HepG2 (cell line): ENCODE measurements around the gene NEURL4. TPM values are rescaled to one million over a fixed set of nuclear protein-coding genes. Genes with fewer than 3 reads are reported as not detected.

Source experiments
- EHMT2 ChIP-seq: fragments of 200-600 bp; sonication (generic); IDR thresholded peaks from 2 replicates; pipeline ENCODE4 v1.7.0; 2017; ENCODE audit warnings: antibody characterized with exemption, low read depth, low read length, borderline replicate concordance
- EZH2 ChIP-seq: conservative IDR thresholded peaks from 2 replicates; pipeline ENCODE4 v1.6.1; 2012; ENCODE audit warnings: mild to moderate bottlenecking, low read depth, low read length, moderate library complexity
- FOXM1 ChIP-seq: sonication (generic); formaldehyde crosslinking; IDR thresholded peaks from 2 replicates; pipeline ENCODE4 v1.5.0; 2020; ENCODE audit warnings: missing genetic modification reagents
- HNRNPL ChIP-seq: fragments of 200-400 bp; formaldehyde crosslinking; IDR thresholded peaks from 2 replicates; pipeline ENCODE4 v1.6.1; 2017; ENCODE audit warnings: mild to moderate bottlenecking, low read depth, low read length
- JUND ChIP-seq: sonication (generic); formaldehyde crosslinking; IDR thresholded peaks from 2 replicates; pipeline ENCODE4 v1.8.0; 2022; ENCODE audit warnings: mild to moderate bottlenecking, missing genetic modification reagents
- NAIF1 ChIP-seq: sonication (generic); formaldehyde crosslinking; IDR thresholded peaks from 2 replicates; pipeline ENCODE4 v1.5.0; 2020; ENCODE audit warnings: mild to moderate bottlenecking, missing genetic modification reagents, borderline replicate concordance
- SMARCE1 ChIP-seq: fragments of 450-650 bp; IDR thresholded peaks from 2 replicates; pipeline ENCODE4 v1.6.1; 2017; ENCODE audit warnings: borderline replicate concordance
- SOX5 ChIP-seq: IDR thresholded peaks from 2 replicates; pipeline ENCODE4 v1.6.1; 2016; ENCODE audit warnings: borderline replicate concordance
- STAG1 ChIP-seq: sonication (generic); formaldehyde crosslinking; IDR thresholded peaks from 2 replicates; pipeline ENCODE4 v1.4.0; 2020; ENCODE audit warnings: missing genetic modification reagents
- ZFP62 ChIP-seq: sonication (generic); formaldehyde crosslinking; IDR thresholded peaks from 2 replicates; pipeline ENCODE4 v1.4.0; 2020; ENCODE audit warnings: missing genetic modification reagents
- ZFY ChIP-seq: sonication (generic); formaldehyde crosslinking; IDR thresholded peaks from 2 replicates; pipeline ENCODE4 v1.4.0; 2020; ENCODE audit warnings: missing genetic modification reagents
- ZNF460 ChIP-seq: sonication (generic); formaldehyde crosslinking; IDR thresholded peaks from 2 replicates; pipeline ENCODE4 v1.5.1; 2020; ENCODE audit warnings: missing genetic modification reagents, mild to moderate bottlenecking, borderline replicate concordance
- ZNF546 ChIP-seq: sonication (generic); formaldehyde crosslinking; conservative IDR thresholded peaks from 2 replicates; pipeline ENCODE4 v1.8.1; 2023; ENCODE audit warnings: mild to moderate bottlenecking, missing genetic modification reagents
- ZNF547 ChIP-seq: sonication (generic); formaldehyde crosslinking; IDR thresholded peaks from 2 replicates; pipeline ENCODE4 v1.5.1; 2020; ENCODE audit warnings: mild to moderate bottlenecking, missing genetic modification reagents
- ZNF619 ChIP-seq: sonication (generic); formaldehyde crosslinking; IDR thresholded peaks from 2 replicates; pipeline ENCODE4 v1.4.0; 2020; ENCODE audit warnings: mild to moderate bottlenecking, missing genetic modification reagents
- ZNF772 ChIP-seq: sonication (generic); formaldehyde crosslinking; IDR thresholded peaks from 2 replicates; pipeline ENCODE4 v1.5.0; 2020; ENCODE audit warnings: mild to moderate bottlenecking, missing genetic modification reagents
- polyA plus RNA-seq, 8 experiments: library from polyadenylated mRNA; depleted of rRNA in 3 of 8; stranded (reverse) in 7 of 8; unstranded in 1 of 8; fragments of >200 nt; fragmentation: Illumina TruSeq in 4 of 8; extraction: Trizol in 4 of 8; gene quantifications; 2 replicates each; pipeline versions ENCODE4 v1.2.1 to v1.2.3, GENCODE V29; 2011 to 2016; ENCODE audit warnings: low read depth in 4 of 8, missing spikeins in 1 of 8, mixed read lengths in 1 of 8; ENCODE audit not compliant: insufficient read depth in 1 of 8
- total RNA-seq, 5 experiments: library from RNA; depleted of rRNA; stranded (reverse); fragments of >200 nt; fragmentation: Illumina TruSeq; extraction: Trizol; gene quantifications; 2 replicates each; pipeline ENCODE4 v1.2.3, GENCODE V29; 2016; ENCODE audit warnings: low read depth in 1 of 5
- TF ChIP-seq, protein P1 (sequence below): IDR thresholded peaks from 2 replicates; pipeline ENCODE4 v1.6.1; 2012; ENCODE audit warnings: low read length, improper control_type of control experiment
- TF ChIP-seq, protein P2 (sequence below): sonication (generic); formaldehyde crosslinking; IDR thresholded peaks from 2 replicates; pipeline ENCODE4 v1.5.1; 2020; ENCODE audit warnings: missing genetic modification reagents, mild to moderate bottlenecking, borderline replicate concordance
- TF ChIP-seq, protein P3 (sequence below): sonication (generic); formaldehyde crosslinking; IDR thresholded peaks from 2 replicates; pipeline ENCODE4 v1.5.1; 2020; ENCODE audit warnings: missing genetic modification reagents, mild to moderate bottlenecking, borderline replicate concordance
- TF ChIP-seq, protein P4 (sequence below): IDR thresholded peaks from 2 replicates; pipeline ENCODE4 v1.6.1; 2016; ENCODE audit warnings: mild to moderate bottlenecking, missing biosample characterization, missing genetic modification reagents

The NEURL4 gene
- total and polyA plus RNA-seq, 2 of the 13 experiments (the other 11 are each of a cell fraction or from before 2014, with no cell fraction given), result 14.8 to 15.7 TPM

DNA sequence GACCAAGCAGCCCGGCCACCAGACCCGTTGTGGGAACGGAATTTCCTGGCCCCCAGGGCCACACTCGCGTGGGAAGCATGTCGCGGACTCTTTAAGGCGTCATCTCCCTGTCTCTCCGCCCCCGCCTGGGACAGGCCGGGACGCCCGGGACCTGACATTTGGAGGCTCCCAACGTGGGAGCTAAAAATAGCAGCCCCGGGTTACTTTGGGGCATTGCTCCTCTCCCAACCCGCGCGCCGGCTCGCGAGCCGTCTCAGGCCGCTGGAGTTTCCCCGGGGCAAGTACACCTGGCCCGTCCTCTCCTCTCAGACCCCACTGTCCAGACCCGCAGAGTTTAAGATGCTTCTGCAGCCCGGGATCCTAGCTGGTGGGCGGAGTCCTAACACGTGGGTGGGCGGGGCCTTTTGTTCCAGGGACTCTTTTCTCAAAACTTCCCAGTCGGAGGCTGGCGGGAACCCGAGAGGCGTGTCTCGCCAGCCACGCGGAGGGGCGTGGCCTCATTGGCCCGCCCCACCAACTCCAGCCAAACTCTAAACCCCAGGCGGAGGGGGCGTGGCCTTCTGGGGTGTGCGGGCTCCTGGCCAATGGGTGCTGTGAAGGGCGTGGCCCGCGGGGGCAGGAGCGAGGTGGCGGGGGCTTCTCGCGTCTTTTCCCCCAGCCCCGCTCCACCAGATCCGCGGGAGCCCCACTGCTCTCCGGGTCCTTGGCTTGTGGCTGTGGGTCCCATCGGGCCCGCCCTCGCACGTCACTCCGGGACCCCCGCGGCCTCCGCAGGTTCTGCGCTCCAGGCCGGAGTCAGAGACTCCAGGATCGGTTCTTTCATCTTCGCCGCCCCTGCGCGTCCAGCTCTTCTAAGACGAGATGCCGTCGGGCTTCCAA, 47.8 kb downstream of the NEURL4 start, which contains the start of gene SLC2A4 (continued):
- TF ChIP-seq, protein P1, sequence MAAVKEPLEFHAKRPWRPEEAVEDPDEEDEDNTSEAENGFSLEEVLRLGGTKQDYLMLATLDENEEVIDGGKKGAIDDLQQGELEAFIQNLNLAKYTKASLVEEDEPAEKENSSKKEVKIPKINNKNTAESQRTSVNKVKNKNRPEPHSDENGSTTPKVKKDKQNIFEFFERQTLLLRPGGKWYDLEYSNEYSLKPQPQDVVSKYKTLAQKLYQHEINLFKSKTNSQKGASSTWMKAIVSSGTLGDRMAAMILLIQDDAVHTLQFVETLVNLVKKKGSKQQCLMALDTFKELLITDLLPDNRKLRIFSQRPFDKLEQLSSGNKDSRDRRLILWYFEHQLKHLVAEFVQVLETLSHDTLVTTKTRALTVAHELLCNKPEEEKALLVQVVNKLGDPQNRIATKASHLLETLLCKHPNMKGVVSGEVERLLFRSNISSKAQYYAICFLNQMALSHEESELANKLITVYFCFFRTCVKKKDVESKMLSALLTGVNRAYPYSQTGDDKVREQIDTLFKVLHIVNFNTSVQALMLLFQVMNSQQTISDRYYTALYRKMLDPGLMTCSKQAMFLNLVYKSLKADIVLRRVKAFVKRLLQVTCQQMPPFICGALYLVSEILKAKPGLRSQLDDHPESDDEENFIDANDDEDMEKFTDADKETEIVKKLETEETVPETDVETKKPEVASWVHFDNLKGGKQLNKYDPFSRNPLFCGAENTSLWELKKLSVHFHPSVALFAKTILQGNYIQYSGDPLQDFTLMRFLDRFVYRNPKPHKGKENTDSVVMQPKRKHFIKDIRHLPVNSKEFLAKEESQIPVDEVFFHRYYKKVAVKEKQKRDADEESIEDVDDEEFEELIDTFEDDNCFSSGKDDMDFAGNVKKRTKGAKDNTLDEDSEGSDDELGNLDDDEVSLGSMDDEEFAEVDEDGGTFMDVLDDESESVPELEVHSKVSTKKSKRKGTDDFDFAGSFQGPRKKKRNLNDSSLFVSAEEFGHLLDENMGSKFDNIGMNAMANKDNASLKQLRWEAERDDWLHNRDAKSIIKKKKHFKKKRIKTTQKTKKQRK, result no peak
- TF ChIP-seq ZFY (CRISPR knock-in tag) (no peak), HNRNPL (0 out of 2 replicates have a peak, but pooled peaks have one; percentile 24), SMARCE1 (no peak), FOXM1 (CRISPR knock-in tag) (no peak), EHMT2 (no peak), STAG1 (no peak), ZFP62 (CRISPR knock-in tag) (no peak), NAIF1 (CRISPR knock-in tag) (no peak), SOX5 (CRISPR knock-in tag) (no peak), ZNF460 (CRISPR knock-in tag) (no peak), ZNF619 (CRISPR knock-in tag) (no peak), EZH2 (no peak), ZNF772 (no peak), ZNF546 (CRISPR knock-in tag) (no peak; the same call in 1 of the 2 replicates), JUND (CRISPR knock-in tag) (no peak), ZNF547 (CRISPR knock-in tag) (no peak; the same call in 1 of the 2 replicates)
- TF ChIP-seq, protein P2, sequence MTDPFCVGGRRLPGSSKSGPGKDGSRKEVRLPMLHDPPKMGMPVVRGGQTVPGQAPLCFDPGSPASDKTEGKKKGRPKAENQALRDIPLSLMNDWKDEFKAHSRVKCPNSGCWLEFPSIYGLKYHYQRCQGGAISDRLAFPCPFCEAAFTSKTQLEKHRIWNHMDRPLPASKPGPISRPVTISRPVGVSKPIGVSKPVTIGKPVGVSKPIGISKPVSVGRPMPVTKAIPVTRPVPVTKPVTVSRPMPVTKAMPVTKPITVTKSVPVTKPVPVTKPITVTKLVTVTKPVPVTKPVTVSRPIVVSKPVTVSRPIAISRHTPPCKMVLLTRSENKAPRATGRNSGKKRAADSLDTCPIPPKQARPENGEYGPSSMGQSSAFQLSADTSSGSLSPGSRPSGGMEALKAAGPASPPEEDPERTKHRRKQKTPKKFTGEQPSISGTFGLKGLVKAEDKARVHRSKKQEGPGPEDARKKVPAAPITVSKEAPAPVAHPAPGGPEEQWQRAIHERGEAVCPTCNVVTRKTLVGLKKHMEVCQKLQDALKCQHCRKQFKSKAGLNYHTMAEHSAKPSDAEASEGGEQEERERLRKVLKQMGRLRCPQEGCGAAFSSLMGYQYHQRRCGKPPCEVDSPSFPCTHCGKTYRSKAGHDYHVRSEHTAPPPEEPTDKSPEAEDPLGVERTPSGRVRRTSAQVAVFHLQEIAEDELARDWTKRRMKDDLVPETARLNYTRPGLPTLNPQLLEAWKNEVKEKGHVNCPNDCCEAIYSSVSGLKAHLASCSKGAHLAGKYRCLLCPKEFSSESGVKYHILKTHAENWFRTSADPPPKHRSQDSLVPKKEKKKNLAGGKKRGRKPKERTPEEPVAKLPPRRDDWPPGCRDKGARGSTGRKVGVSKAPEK (CRISPR knock-in tag), result no peak
- TF ChIP-seq, protein P3, sequence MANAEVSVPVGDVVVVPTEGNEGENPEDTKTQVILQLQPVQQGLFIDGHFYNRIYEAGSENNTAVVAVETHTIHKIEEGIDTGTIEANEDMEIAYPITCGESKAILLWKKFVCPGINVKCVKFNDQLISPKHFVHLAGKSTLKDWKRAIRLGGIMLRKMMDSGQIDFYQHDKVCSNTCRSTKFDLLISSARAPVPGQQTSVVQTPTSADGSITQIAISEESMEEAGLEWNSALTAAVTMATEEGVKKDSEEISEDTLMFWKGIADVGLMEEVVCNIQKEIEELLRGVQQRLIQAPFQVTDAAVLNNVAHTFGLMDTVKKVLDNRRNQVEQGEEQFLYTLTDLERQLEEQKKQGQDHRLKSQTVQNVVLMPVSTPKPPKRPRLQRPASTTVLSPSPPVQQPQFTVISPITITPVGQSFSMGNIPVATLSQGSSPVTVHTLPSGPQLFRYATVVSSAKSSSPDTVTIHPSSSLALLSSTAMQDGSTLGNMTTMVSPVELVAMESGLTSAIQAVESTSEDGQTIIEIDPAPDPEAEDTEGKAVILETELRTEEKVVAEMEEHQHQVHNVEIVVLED (CRISPR knock-in tag), result no peak
- TF ChIP-seq, protein P4, sequence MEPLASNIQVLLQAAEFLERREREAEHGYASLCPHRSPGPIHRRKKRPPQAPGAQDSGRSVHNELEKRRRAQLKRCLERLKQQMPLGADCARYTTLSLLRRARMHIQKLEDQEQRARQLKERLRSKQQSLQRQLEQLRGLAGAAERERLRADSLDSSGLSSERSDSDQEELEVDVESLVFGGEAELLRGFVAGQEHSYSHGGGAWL (CRISPR knock-in tag), result no peak
